ENCODE results near the gene GRM2. TPM values are rescaled to one million over a fixed set of nuclear protein-coding genes. Genes with fewer than 3 reads are reported as not detected.

The GRM2 gene
- total RNA-seq, 1 experiment from 2014 or later: 1.9 TPM

DNA sequence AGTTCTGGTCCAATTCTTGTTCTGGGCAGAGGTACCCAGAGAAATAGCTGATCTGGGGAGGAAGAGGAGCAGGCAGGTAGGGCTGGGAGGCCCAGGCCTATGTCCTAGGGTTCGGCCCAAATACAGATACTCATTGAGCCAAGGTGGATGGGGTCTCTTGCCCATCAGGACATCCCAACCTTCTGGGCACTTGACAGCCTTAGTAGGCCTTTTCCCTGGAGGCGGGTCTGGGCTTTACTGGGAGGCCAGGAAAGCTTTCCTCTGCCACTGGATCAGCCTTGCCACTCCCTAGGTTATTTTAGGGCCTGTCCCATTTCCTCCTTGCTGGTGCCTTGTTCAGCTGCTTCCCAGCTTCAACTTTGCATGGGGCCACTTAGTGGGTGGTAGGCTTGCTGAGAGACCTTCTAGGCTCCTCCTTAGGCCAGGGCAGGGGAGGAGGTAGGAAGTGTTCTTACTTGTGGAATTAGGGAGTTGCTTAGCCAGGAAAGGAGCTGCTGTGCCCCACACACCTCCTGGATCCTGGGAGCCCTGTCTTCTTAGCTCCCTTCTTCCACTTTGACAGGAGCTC is 26.1 kb upstream of the GRM2 start:
- no peaks in the 10 kb centered on the region for H3K79me2 ChIP-seq (ENCODE audit: insufficient read depth, low read length)
- no peak overlapping the region for H2BK20ac ChIP-seq (ENCODE audit: low read depth, low read length, poor library complexity, severe bottlenecking)
- H3K14ac ChIP-seq (ENCODE audit: insufficient read depth, low read length): no peak overlapping the region
- no peak overlapping the region for H2BK15ac ChIP-seq (ENCODE audit: low read depth, low read length)
- Mint-ChIP-seq H3K9me3 (no peaks in the 10 kb centered on the region), H3K4me1 (peaks cover 12 to 16% of the 10 kb centered on the region in 2 experiments), H3K4me3 (no peak overlapping the region), H3K27me3 (ENCODE audit: low read depth) (no peaks in the 10 kb centered on the region; the same call in 1 of the 2 replicates), H3K36me3 (ENCODE audit: insufficient read depth in 1 of 3, low read depth in 3 of 3) (peaks cover 0 to 2% (median 0%) of the 10 kb centered on the region in 3 experiments; a peak in 2 of 7 replicates), H3K27ac (peak overlapping the region in 1 of 3 experiments; percentile 77; a peak in 1 of 7 replicates)
- no peaks in the 10 kb centered on the region; the same call in 1 of the 2 replicates for H3K4me1 ChIP-seq (ENCODE audit: insufficient read depth, low read length)
- no peak overlapping the region for H4K91ac ChIP-seq (ENCODE audit: insufficient read length, low read depth, low read length)
- no peak overlapping the region for H4K5ac ChIP-seq (ENCODE audit: insufficient read length, low read depth, low read length)
- H2AK5ac ChIP-seq (ENCODE audit: insufficient read length, low read length): no peak overlapping the region
- no CpG with 5 or more reads among the region's 2 CpGs for WGBS (ENCODE audit: extremely low coverage, insufficient read length, low lambda C conversion rate)
- H3K4ac ChIP-seq (ENCODE audit: low read depth, low read length): no peak overlapping the region
- H2BK120ac ChIP-seq (ENCODE audit: low read depth, low read length, poor library complexity, severe bottlenecking): no peak overlapping the region
- H2BK12ac ChIP-seq (ENCODE audit: insufficient read length, low read depth, low read length): no peak overlapping the region
- no peaks in the 10 kb centered on the region for H3K23me2 ChIP-seq (ENCODE audit: insufficient read length, low read depth, low read length, poor library complexity, severe bottlenecking)
- TF ChIP-seq, protein P1, sequence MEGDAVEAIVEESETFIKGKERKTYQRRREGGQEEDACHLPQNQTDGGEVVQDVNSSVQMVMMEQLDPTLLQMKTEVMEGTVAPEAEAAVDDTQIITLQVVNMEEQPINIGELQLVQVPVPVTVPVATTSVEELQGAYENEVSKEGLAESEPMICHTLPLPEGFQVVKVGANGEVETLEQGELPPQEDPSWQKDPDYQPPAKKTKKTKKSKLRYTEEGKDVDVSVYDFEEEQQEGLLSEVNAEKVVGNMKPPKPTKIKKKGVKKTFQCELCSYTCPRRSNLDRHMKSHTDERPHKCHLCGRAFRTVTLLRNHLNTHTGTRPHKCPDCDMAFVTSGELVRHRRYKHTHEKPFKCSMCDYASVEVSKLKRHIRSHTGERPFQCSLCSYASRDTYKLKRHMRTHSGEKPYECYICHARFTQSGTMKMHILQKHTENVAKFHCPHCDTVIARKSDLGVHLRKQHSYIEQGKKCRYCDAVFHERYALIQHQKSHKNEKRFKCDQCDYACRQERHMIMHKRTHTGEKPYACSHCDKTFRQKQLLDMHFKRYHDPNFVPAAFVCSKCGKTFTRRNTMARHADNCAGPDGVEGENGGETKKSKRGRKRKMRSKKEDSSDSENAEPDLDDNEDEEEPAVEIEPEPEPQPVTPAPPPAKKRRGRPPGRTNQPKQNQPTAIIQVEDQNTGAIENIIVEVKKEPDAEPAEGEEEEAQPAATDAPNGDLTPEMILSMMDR (conservative IDR thresholded peaks at IDR 0.05): no peak
- H3K27ac ChIP-seq (ENCODE audit: insufficient read length, low read depth, low read length): no peak overlapping the region
- H3K4me2 ChIP-seq (ENCODE audit: insufficient read depth, insufficient read length, low read length): no peak overlapping the region
- H3T11ph ChIP-seq (ENCODE audit: low read length): no peak overlapping the region
- no peaks in the 10 kb centered on the region for H3K27me3 ChIP-seq (ENCODE audit: insufficient read depth, low read length)
- H2AFZ ChIP-seq (ENCODE audit: low read length): no peak overlapping the region
- H3K9ac ChIP-seq (ENCODE audit: extremely low read depth, insufficient read length, low read length): no peak overlapping the region
- DNase-seq: no peak
- no peak overlapping the region for H3K18ac ChIP-seq (ENCODE audit: insufficient read length, low read depth, low read length)
- H4K8ac ChIP-seq (replicated peaks; ENCODE audit: insufficient read length, low read depth, low read length): no peak overlapping the region
- H3K56ac ChIP-seq (ENCODE audit: insufficient read length, low read depth, low read length): no peak overlapping the region
- no peak overlapping the region for H2BK5ac ChIP-seq (ENCODE audit: insufficient read length, low read length)
- no peaks in the 10 kb centered on the region for H4K20me1 ChIP-seq (ENCODE audit: control insufficient read depth, insufficient read depth, insufficient read length)
- H3K79me1 ChIP-seq (ENCODE audit: insufficient read depth, low read depth, low read length, poor library complexity, severe bottlenecking): no peaks in the 10 kb centered on the region
- H3K9me3 ChIP-seq (ENCODE audit: control insufficient read depth, low read depth, low read length): no peaks in the 10 kb centered on the region
- no peak overlapping the region for H3K23ac ChIP-seq (ENCODE audit: insufficient read length, low read depth, low read length)
